NT2/D1 (cell line): ENCODE data around the gene TOX3.

Experiments used
- SUZ12 ChIP-seq: IDR thresholded peaks from 2 replicates; pipeline ENCODE4 v1.6.1; 2011; ENCODE audit not compliant: insufficient read length, insufficient read depth; ENCODE audit errors: extremely low read depth
- YY1 ChIP-seq: IDR thresholded peaks from 2 replicates; pipeline ENCODE4 v1.6.1; 2011; ENCODE audit not compliant: insufficient read length, insufficient read depth

DNA sequence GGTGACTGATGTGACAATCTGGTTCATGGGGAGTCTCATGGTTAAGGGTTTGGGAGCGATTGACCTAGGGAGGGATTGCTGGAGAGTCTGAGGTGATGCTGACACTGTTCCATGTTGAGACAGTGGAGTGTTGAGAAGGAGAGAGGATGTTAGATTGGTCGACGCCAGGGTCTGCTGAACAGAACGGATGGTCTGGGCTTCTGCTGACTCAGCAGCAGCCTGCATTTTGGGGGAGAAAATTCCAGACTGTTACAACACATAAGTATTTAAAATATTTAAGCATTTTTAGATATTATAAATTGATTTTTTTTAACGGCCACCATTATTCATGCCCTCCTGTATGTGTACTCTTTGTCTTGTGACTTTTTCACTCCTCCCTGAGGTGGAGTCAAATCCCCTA is 107.2 kb downstream of the TOX3 start:
- TF ChIP-seq SUZ12 (no peak), YY1 (no peak)
